ENCODE data around the gene ALDH7A1.

The ALDH7A1 gene

GRCh38 chr5:126543009-126543408 is 52.0 kb downstream of the ALDH7A1 start:
- TF ChIP-seq CTCF (IDR thresholded peaks at IDR 0.05; ENCODE audit: extremely low read depth, missing control alignments), result no peak
- DNase-seq (ENCODE audit: low spot score), result no peak

GRCh38 chr5:126542441-126542840 is 52.6 kb downstream of the ALDH7A1 start:
- TF ChIP-seq CTCF (IDR thresholded peaks at IDR 0.05; ENCODE audit: extremely low read depth, missing control alignments), result no peak
- no peak for DNase-seq (ENCODE audit: low spot score)

GRCh38 chr5:126540631-126541030 is 54.4 kb downstream of the ALDH7A1 start:
- DNase-seq (ENCODE audit: low spot score), result no peak
- TF ChIP-seq CTCF (IDR thresholded peaks at IDR 0.05; ENCODE audit: extremely low read depth, missing control alignments), result no peak

- no peak for TF ChIP-seq CTCF (IDR thresholded peaks at IDR 0.05; ENCODE audit: extremely low read depth, missing control alignments)
- DNase-seq (ENCODE audit: low spot score), result no peak
These were observed 56.4 kb downstream of the ALDH7A1 start for GRCh38 chr5:126538579-126538978.

GRCh38 chr5:126536874-126537273 is 58.1 kb downstream of the ALDH7A1 start:
- no peak for DNase-seq (ENCODE audit: low spot score)
- no peak for TF ChIP-seq CTCF (IDR thresholded peaks at IDR 0.05; ENCODE audit: extremely low read depth, missing control alignments)

GRCh38 chr5:126535856-126536545 is 59.0 kb downstream of the ALDH7A1 start:
- no peak for TF ChIP-seq CTCF (IDR thresholded peaks at IDR 0.05; ENCODE audit: extremely low read depth, missing control alignments)
- no peak for DNase-seq (ENCODE audit: low spot score)

GRCh38 chr5:126534553-126534952 is 60.5 kb downstream of the ALDH7A1 start:
- no peak for TF ChIP-seq CTCF (IDR thresholded peaks at IDR 0.05; ENCODE audit: extremely low read depth, missing control alignments)
- DNase-seq (ENCODE audit: low spot score), result no peak

Measured in GM20000 (cell line).